K562 (cell line): ENCODE measurements around the gene PCCA.

Experiments used
- NFATC3 ChIP-seq: fragments of 450-650 bp; IDR thresholded peaks from 2 replicates; pipeline ENCODE4 v1.6.1; 2017; ENCODE audit warnings: mild to moderate bottlenecking
- PRMT5 ChIP-seq: sonication (generic); formaldehyde crosslinking; IDR thresholded peaks from 2 replicates; pipeline ENCODE4 v1.5.0; 2020; ENCODE audit warnings: missing genetic modification reagents
- XRCC4 ChIP-seq: IDR thresholded peaks from one replicate; pipeline ENCODE4 v1.6.1; 2011; ENCODE audit not compliant: insufficient read depth, insufficient read length; ENCODE audit errors: extremely low read depth
- TF ChIP-seq, protein P1 (sequence below): fragments of 250-450 bp; sonication (Bioruptor Pico); IDR thresholded peaks from 2 replicates; pipeline ENCODE4 v1.5.1; 2021; ENCODE audit warnings: mild to moderate bottlenecking

DNA sequence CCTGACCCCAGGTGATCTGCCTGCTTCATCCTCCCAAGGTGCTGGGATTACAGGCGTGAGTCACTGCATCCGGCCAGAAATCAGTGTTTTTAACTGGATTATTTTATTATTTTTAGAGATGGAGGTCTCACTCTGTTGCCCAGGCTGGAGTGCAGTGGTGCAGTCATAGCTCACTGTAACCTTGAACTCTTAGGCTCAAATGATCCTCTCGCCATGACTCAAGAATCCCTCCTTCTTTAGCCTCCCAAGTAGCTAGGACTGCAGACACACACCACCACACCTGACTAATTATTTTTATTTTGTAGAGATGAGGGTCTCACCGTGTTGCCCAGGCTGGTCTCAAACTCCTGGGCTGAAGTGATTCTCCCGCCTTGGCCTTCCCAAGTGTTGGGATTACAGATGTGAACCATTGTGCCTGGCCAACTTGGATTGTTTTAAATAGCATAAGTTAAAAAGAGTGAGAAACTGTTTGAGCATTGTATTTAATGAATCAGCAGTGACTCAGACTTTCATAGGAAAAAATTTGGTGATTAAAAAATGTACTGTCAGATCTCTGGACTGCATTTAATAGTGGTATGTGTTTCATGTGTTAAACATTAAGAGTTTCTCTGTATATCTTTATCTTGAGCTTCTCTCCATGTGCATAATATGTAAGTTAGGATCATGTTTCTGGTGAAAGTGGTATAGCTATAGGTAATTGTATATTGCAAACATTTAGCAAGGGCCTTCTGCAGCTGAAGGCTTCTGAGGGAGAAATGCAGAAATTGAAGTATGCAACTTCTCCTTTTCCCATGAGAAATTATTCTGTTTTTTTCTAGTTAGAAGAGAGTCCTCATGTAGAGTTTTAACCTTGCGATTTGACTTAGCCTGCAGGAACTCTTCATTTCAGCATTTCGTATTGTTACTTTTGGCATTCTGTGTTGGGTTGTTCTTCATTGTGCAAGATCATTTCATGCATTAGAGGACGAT lies 121.2 kb downstream of the PCCA start:
- TF ChIP-seq, protein P1, sequence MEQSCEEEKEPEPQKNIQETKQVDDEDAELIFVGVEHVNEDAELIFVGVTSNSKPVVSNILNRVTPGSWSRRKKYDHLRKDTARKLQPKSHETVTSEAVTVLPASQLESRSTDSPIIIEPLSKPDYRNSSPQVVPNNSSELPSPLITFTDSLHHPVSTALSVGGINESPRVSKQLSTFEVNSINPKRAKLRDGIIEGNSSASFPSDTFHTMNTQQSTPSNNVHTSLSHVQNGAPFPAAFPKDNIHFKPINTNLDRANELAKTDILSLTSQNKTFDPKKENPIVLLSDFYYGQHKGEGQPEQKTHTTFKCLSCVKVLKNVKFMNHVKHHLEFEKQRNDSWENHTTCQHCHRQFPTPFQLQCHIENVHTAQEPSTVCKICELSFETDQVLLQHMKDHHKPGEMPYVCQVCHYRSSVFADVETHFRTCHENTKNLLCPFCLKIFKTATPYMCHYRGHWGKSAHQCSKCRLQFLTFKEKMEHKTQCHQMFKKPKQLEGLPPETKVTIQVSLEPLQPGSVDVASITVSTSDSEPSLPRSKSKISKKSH = no peak
- TF ChIP-seq PRMT5 (CRISPR knock-in tag) (no peak), XRCC4 (no peak), NFATC3 (no peak)
